ENCODE measurements around the gene ZNF608.
A peak's percentile ranks its signal among the peaks of the same experiment; 100 is the strongest.

ZNF608 gene

DNA sequence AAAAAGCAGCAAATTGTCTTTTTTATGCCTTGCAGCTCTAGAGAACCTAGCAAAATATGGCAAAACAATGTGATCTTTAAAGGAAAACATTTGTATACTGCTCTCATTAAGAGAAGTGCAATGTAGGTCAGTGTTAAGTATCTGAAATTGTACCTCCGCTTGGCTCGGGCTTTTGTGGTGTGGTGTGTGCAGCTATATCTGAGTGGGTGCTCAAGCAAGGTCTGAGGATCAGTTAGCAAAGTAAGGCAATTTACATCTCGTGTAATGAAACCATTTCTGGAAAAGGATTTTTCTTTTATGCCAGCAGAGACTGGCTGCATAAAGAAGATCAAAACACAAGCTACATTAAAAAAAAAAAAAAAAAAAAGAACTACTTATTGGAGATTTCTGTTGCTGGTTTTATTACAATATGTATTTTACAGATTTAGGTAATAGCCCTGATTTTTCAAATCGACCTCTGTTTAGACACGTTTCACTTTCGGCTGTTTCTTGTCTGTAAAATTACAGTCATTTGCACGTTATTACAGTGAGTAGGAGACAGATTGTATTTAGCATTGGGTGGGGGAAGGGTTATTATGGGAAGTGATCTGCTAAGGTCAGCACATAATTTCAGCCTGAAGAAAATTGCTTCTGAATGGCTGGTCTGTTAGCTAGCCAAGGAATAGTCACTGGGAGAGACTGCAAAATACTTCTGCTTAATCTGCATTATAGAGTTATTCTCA lies 7.9 kb upstream of the ZNF608 start:
- DNase-seq, result peak; percentile 74

DNA sequence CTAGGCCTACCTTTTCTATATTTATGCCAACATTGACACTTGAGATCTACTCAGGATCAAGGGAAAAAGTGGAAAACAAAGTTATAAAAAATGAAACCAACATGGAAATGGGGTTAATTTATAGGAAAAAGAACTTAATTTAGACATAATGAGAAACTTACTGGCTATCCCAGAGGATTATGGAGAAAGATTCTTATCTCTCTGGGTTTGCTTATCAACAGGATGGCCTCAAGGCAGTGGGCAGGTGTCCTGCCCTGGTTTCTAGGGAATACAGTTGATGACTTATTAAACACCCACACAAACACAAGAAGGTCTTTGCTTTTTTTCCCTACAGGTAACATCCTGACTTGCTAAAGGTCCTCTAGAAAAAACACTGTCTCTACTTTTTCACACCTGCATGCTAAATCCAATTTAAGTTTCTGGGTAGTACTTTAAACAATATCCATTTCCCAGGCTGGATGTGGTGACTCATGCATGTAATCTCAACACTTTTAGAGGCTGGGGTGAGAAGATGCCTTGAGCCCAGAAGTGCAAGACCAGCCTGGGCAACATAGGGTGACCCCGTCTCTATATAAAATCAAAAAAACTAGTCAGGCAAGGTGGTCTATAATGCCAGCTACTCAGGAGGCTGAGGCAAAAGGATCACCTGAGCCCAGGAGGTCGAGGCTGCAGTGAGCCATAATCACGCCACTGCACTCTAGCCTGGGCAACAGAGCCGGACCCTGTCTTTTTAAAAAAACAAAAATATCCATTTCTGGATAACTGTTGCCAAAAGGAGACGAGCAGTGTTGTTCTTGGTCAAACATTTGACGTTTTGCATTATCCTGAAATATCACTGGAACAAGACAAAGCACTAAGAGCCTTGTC lies 6.6 kb upstream of the ZNF608 start:
- no peak for DNase-seq

DNA sequence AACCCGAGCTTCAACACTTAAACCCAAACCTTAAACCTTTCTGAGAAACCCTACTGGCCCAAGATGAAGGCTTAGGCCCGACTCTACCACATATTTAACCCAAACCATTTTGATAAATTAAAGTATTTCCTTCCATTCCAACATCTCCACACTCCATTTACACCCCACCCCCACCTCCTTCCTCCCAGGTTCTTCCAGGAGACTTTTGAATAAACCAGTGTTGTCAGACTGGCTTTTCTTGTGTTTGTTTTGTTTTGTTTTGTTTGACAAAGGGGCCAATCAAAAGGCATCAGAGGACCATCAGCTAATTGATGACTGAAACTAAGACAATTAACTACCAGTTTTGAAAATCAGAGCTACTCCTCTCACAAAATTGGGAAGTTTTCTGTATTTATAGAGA lies 4.6 kb upstream of the ZNF608 start:
- DNase-seq, result no peak

DNA sequence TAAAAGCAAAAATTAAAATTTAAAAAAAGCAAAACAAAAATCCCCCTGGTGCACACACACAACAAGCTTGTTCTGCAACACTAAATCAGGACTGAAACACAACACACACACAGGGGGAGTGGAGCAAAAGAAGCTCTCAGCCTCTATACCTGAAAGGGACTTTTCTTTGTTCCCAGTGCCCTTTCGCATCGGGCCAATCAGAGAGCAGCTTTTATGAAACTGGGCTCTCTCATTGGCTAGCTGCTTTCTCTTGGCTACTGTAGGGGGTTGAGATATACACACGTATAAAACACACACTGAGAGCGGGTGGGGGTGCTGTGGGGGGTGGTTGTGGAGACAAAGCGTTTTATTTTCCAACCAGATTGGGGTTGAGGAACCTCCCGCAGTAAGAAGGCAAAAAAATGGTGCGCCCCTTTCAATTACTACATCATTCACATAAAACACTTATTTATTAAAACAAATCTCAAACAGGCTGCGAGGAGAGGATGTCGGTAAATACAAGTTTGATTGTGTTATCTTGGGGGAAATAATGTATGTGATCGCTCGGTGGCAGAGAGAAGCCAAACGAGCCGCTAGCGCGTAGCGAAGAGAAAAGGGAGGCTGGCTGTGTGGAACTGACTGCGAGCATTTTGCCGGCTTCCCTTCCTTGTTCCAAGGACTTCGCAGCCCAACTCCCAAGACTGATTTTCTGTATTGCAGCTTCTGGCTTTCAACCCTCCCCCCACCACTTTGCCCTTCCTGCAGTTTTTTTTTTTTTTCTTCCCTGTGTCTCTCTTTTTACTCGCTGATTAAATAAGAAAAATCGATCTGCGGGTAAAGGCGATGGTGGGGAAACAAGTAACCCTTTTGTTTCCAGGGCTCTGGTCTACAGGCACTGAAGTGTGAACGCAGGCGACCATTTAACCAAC lies 2.5 kb upstream of the ZNF608 start:
- DNase-seq, result peak; percentile 98

DNA sequence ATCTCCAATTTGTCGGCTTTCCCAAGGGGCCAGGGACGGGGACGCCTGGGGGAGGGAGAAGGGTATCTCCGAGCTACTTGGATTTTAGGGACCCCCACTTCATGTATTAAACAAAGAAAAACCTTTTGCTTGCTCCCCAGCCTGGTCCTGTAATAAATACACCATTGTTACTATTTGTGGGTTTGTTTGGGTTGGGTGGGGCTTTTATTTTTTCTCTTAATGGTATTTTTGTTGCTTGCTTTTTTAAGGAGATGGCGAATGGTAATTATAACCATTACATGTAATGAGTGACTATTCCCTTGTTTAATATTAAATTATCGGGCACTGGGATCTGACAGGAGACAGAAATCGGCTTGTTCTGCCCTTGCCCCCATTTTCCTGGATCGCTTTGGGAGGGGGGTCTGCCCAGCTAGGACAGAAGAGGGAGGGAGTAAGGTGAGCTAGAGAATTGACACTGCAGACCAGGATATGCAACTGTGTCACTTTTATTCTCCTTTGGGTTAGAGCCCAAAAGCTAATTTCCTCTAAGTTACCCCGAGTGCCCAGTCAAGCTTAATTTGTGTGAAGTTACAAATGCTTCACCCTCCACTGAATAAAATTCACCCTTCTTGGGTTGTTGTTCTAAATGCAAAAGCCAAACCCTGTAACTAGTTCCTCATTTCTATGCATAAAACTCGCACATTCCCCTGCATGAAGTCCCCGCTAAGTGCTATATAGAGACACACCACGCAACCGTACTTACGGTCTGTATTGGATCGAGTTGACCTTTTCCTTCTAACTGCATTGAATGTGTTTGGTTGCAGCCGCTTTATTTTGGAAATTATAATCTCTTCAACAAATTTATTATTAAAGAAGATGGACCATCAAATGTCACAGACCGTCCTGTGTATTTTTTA lies 1.6 kb upstream of the ZNF608 start:
- DNase-seq, result peak; percentile 75

DNA sequence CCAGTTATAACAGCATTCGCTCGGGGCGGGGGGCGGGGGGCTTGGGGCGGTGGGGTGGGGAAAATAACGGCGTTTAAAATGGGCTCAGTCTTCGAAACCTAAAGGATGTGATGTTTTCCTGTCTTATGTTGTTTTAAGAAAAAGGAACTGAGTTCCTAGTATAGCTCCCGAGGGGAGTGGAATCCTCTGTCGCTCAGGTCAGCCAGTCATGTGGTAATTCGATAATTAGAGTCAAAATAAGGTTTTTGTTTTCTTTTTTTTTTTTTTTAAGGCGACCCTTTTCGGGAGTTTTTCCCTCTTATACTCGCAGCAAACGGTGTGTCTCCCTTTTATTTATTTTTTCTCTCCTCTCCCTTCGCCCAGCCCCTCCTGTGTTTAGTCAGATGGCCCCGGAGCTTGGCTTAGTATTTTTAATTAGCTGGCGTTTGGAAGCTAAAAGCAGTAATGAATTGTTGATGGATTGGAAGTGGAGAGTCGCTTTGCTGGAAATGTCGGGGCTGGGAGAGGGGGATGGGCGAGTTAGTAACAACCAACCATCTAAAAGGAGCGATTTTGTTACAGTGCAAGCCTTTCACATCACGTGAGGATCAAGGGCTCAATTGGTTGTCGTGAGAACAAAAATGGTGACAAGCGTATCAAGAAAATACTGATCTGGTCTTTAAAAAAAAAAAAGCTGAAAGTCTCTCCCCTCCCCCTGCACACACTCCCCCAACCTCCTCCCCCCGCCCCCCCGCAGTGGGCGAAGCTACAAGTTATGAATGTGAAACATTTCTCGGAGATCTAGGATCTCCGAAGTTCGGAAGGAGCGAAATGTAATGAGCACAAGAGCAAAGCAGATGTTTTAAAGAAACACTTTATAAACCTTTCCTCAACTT lies 714 bp upstream of the ZNF608 start:
- DNase-seq, result peak; percentile 98

DNA sequence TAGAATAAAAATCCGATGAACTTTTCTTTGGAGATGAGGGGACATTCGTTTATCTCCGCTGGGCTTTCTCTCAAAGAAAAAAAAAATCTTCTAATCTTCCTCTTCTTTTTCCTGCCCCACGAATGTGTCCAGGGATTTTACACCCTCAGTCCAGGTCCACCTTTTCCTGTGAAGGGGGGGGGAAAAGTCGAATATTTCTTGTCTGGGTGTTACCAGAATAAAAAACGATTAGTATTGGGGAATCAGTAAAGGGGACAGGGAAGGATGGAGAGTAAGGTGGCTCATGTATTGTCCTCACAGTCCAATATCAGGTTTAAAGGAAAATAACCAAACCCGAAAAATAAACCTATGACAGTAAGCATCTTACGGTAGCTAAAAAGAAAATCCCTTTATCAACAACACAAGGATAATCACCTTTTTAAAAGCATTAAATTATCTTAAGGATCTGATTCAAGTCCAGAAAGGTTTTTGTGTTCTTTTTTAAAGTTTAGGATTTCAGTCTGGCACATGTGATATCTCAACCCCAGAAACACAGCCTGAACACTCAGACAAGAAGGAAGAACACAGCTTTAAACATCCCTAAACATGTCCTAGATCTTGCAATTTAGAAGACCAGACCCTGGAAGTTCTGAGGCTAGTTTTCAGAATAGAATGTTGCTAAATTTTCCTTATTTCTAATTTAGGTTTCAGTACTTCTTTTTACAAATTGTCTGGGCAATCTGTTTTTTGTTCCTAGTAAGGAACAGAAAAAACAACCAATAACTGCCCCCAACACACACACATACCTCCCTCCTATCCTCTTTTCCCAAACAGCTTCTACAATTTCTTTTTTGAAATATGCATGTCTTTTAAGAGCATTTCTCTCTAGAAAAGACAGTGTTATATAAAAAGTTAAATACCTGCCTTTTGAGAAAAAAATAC lies 1.2 kb downstream of the ZNF608 start:
- peak; percentile 39 for DNase-seq

DNA sequence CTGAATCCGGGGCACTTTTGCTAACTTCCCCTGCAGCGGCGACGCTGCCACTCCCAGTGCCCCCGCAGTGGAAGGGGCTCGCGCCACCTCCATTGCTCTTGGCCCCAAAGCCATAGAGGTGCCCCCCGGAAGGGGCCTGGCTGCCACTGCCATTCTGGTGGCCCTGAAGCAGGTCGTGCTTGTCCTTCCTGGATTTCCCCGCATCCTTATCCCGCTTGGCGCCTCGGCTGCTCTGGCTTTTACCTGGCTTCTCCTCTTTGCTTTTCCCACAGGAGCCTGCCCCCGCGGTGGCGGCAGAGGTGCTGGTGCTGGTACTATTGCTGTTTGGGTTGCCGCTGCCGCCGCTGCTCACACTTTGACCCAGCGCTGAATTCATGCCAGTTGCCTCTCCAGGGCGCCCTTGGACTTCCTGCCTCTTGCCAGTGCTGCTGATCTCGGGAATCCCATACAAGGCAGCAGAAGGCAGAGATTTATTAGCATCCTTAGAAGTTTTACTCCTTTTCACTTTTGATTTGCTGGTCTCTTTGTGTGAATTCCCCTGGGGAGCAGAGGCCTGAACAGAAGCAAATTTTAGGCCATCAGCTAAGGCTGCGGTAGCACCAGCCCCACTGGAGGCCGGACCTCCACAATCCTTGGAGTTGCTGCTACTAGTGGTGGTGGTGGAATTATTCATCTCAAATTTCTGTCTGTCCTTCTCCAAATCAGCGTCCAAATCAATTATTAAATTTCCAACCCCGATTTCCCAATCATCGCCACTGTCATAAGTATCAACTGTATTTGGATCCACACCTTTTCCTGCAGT lies 2.1 kb downstream of the ZNF608 start:
- no peak for DNase-seq

DNA sequence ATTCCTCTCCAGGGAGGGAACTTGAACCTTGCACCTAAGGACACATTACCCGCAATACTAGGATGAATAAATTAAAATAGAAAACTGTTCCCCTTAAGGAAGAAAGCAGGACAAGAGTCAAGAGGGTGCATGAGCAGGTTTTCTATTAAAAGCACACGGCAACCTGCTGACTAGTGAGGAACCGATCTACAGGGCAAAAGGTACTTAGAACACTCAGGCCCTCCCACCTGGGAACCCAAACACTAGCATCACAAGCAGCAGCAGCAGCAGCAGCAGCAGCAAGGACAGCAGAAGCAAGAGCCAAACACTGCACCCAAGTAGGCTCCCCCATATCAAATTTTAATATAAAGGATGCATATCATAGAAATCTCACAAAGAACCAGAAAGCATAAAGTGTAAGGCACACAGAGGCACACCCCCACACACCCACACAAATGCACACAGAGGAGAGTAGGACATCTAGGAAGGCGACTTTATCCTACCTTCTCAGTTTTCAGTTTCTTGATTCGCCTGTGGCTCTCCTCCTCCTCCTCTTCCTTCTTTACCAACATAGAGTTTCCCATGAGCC lies 2.8 kb downstream of the ZNF608 start:
- DNase-seq, result peak; percentile 33

DNA sequence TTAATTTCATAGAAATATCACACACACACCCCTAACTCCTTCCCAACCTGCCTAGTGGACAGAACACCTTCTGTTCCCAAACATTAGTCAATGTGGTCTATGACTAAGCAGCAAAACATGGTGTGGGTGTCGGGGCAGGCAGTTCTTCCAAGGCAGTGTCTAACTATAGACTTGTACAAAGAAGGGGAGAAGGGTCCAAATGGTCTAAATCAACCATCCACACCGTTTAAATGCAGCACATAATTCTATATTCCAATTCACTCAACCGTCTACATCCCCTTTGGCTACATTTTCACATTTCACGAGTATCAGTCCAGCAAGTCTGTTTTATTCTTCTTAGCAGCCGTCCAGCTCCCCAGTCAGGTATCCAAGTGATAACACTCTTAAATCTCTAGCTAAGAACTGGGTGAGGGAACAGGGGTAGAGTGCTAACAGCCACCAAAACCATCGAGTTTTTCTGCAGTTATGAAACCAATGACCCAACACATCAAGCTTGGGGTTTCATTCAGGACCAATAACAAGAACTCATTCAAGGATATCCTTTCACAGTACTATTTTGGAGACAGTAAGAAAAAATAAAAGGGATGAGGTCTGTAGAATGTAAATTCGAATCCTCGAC lies 3.3 kb downstream of the ZNF608 start:
- no peak for DNase-seq

DNA sequence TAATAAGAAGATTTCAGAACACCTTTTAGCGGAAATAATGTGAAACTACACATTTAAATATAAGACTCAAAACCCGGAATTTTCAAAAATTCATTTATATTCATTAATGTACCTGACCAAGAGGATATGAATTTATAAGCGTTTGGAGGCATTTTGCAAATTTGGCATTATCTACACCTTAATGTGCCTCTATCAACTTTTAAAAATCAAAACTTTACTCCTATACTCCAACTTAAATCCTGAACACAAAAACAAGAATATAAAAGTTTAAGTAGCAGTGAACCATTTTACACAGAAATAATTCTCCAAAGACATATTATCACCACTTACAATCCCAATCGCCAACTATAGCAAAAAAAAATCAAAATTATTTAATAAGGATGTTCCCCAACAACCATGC lies 3.9 kb downstream of the ZNF608 start:
- no peak for DNase-seq

DNA sequence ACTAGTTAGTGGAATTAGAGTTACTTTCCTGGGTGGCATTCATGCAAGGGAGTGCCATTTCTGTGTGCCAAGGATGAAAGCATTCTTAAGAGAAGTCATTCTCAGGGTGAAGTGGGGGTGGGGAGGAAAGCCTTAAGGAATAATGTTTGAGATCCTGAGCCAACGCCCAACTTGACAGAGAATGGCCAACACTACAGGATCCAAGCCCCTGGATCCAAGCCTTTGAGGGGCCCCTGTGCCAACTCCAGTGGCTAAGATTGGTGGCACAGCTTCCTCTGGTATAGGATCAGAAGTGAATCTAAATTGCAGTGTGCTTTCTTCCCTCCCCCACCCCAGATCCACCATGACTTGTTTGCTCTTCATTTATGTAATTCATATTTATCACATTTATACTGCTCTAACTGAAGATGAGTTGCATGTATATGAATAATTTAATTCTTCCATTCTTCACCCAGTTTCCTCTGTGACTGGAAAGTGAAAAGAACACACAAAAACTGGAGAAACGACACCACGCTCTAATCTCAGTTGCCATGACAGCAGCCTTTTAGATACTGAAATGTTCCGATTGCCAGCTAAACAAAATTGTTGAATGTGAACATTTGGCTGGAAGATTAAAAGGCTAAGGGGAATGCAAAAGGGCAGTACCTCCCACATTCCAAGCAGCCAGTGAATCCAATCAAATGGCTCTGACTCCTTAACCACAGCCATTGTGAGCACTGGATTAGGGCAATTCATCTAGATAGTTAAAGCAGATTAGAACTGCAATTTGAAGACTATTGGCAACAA lies 4.5 kb downstream of the ZNF608 start:
- peak; percentile 25 for DNase-seq

DNA sequence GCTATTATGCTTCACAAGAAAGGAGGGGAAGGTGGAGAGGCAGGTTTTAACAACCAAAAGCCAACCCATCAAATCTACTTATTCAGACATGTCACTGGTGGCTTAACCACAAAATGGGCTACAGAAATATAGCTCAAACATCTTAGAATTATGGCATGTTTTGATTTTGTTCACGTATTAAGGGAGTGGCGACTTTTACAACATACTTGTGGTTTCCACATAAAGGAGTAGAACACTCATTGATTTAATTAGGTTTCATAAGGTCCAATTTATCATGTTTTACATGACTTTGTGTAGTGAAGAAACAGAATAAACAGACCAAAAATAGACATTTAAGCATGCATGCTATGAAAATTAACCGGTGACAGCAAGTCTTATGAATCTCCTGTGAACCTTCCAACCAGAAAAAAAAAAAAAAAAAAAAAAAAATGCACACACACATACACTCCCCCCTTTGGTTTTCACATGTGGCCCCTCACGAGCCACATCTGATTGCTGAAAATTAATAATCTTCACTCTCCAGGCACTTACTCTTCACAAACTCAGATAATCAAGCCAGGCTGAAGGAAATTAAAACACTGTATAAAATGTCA lies 5.4 kb downstream of the ZNF608 start:
- no peak for DNase-seq

DNA sequence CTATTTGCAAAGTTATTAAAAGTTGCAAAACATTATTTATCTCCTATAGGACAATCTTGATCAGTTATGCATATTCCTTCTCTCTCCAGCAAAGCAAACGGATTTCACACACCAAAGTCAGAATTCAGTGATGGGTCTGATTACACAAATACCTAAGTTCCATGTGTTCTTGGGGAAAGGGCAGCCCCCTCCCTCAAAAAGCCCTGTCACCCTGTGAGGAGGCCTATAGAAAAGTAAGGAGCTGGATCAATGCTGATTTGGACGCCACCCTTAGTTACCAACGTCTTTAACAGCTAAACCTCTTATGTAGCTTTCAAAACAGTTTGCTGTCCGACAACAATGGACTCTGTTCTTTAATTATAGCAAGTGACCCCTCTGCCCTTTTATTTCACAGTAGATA lies 6.4 kb downstream of the ZNF608 start:
- DNase-seq, result no peak

DNA sequence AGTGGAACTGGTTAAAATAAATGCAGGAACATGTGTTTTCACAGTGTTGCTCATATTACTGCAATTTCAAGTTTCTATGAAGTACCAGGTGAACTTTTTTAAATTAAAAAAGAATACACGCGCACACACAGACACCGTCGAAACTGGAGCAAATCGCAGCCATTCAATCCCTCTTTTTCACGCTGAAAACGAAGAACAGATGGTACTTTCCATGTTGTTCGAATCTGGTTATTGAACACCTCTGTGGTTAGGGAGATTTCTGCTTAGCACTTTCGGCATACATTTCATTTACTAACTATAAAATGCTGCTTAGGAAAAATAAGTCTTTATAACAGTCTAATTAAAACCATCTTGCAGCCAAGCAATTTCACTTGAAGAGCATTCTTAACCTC lies 6.8 kb downstream of the ZNF608 start:
- DNase-seq, result no peak

DNA sequence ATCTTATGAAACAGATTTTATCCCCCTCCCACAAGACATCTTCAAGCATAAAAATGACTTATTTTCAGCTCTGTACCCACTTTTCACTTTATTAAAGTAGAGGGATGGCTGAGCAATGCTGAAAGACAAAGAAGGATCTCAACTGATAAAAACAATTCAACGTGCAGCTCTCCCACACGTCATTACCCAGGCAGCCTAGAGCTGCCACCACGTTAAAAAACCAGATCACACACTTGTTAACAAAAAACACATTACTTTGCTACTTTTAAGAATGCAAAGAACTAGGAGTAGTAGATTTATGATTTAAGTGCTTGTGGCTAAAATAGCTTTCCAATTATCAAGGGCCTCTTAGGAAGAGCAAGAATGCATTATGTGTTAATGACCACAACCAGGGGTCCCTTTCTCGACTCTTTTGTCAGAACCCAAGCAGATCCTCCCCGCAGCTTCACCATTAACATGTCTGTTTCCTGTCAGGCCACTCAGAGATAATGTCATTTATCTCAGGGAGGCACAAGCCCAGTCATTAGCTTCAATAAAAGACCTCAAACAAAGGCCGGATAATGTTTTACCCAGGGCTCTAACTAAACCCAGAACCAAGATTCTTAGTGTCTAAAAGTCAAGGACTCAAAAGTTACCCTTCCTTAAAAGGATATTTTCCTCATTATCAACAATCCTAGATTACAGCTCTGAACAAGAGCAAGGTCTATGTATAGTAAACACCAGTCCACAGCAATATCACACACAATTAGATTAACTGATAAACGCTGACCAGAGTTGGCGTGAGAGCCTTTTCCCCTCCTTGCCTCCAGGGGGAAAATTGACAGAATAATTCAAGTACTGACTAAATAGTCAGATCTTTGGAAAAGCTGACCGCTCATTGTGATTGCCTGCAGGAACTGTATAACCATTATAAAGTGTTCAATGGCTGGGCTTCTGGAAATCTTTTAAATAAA lies 7.5 kb downstream of the ZNF608 start:
- DNase-seq, result no peak
